Sigmoid colon (tissue), 4 donors: ENCODE measurements around the gene JKAMP.

Experiments
- EP300 ChIP-seq, 4 donors: sonication (generic); formaldehyde crosslinking; IDR thresholded peaks; one replicate each; pipeline ENCODE4 v1.6.1; 2017; ENCODE audit warnings: antibody characterized with exemption in 4 of 4
- TF ChIP-seq, protein P1 (sequence below), 4 experiments: fragments of 450-650 bp in 3 of 4; fragments of 200-600 bp in 1 of 4; IDR thresholded peaks; one replicate each; pipeline ENCODE4 v1.5.1; 2016 to 2019; ENCODE audit warnings: antibody characterized with exemption in 4 of 4, mild to moderate bottlenecking in 3 of 4, moderate library complexity in 2 of 4

DNA sequence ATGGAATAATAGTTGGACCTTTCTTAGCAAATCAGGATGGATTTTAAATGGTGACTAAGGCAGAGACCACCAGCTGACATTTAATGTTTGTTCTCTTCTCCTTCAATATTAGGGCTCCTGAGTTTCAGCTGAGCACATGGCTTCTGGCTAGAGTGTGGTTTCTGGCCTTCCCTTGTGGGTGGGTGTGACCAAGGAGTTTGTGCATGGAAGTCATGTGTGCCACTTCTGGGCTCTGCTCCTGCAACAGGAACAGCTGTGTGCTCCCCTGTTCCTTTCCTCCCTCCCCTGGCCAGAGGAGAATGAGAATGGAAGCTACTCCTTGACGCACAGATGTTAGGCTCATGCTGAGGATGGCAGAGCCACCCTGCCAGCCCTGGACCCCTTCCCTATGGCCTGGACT, 48.1 kb downstream of the JKAMP start:
- TF ChIP-seq, protein P1, sequence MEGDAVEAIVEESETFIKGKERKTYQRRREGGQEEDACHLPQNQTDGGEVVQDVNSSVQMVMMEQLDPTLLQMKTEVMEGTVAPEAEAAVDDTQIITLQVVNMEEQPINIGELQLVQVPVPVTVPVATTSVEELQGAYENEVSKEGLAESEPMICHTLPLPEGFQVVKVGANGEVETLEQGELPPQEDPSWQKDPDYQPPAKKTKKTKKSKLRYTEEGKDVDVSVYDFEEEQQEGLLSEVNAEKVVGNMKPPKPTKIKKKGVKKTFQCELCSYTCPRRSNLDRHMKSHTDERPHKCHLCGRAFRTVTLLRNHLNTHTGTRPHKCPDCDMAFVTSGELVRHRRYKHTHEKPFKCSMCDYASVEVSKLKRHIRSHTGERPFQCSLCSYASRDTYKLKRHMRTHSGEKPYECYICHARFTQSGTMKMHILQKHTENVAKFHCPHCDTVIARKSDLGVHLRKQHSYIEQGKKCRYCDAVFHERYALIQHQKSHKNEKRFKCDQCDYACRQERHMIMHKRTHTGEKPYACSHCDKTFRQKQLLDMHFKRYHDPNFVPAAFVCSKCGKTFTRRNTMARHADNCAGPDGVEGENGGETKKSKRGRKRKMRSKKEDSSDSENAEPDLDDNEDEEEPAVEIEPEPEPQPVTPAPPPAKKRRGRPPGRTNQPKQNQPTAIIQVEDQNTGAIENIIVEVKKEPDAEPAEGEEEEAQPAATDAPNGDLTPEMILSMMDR (IDR thresholded peaks at IDR 0.05) = no peak
- no peak for TF ChIP-seq EP300 (IDR thresholded peaks at IDR 0.05)
